HEK293T (cell line): ENCODE measurements around the gene ZDHHC13.

ENCODE experiments used
- FOXA1 ChIP-seq: fragments of 450-650 bp; IDR thresholded peaks from 2 replicates; pipeline ENCODE4 v1.6.1; 2016; ENCODE audit warnings: mild to moderate bottlenecking
- NFRKB ChIP-seq: fragments of 450-650 bp; IDR thresholded peaks from 2 replicates; pipeline ENCODE4 v1.6.1; 2016; ENCODE audit warnings: mild to moderate bottlenecking, moderate library complexity

GRCh38 chr11:19200410-19201201 is 83.6 kb downstream of the ZDHHC13 start:
- TF ChIP-seq FOXA1 (no peak), NFRKB (no peak)
